OCI-M2 (cell line): Measurements from ENCODE around the gene IRGM.
A peak's percentile ranks its signal among the peaks of the same experiment; 100 is the strongest.
"Not testable (repeated sequence)": the region's sequence is repeated elsewhere in the genome, so short reads cannot be mapped to it uniquely, and the experiment has no call there.

Experiments
- DNase-seq: peaks from one replicate; lab custom pipeline; 2025; ENCODE audit not compliant: unreplicated experiment; lab: John Stamatoyannopoulos, UW

The IRGM gene

GRCh38 chr5:150846308-150846653 is at the start of gene IRGM:
Gene IRGM (plus strand): TSS chr5:150846521. CDS start chr5:150848124, 1,603 bp downstream.
- DNase-seq, result not testable (repeated sequence)

- no peak for DNase-seq
Observed at GRCh38 chr5:150797384-150797783, 48.9 kb upstream of the IRGM start.

GRCh38 chr5:150801117-150801927 is 45.0 kb upstream of the IRGM start:
- DNase-seq, result peak; percentile 57

- no peak for DNase-seq
Observed at GRCh38 chr5:150804388-150804787, 41.9 kb upstream of the IRGM start.

GRCh38 chr5:150809363-150809762 is 37.0 kb upstream of the IRGM start:
- DNase-seq, result no peak

GRCh38 chr5:150815010-150815409 is 31.3 kb upstream of the IRGM start:
- DNase-seq, result no peak

GRCh38 chr5:150816946-150817345 is 29.4 kb upstream of the IRGM start:
- no peak for DNase-seq

GRCh38 chr5:150829744-150830143 is 16.6 kb upstream of the IRGM start:
- DNase-seq, result no peak

GRCh38 chr5:150831821-150832220 is 14.5 kb upstream of the IRGM start:
- not testable (repeated sequence) for DNase-seq

- no peak for DNase-seq
Observed at GRCh38 chr5:150836064-150836463, 10.3 kb upstream of the IRGM start.

GRCh38 chr5:150836703-150837102 is 9.6 kb upstream of the IRGM start:
- no peak for DNase-seq

GRCh38 chr5:150845185-150845859 is 999 bp upstream of the IRGM start:
- not testable (repeated sequence) for DNase-seq

GRCh38 chr5:150846654-150847333 is 473 bp downstream of the IRGM start:
- DNase-seq, result peak; percentile 9

- no peak for DNase-seq
Observed at GRCh38 chr5:150847334-150847695, 994 bp downstream of the IRGM start.

GRCh38 chr5:150848271-150848670 is 1.9 kb downstream of the IRGM start:
- no peak for DNase-seq

GRCh38 chr5:150851039-150851438 is 4.7 kb downstream of the IRGM start:
- DNase-seq, result no peak

GRCh38 chr5:150853561-150853960 is 7.2 kb downstream of the IRGM start:
- no peak for DNase-seq

GRCh38 chr5:150856700-150857099 is 10.4 kb downstream of the IRGM start:
- not testable (repeated sequence) for DNase-seq

GRCh38 chr5:150860246-150860821 is 14.0 kb downstream of the IRGM start:
- no peak for DNase-seq

GRCh38 chr5:150862070-150862469 is 15.7 kb downstream of the IRGM start:
- no peak for DNase-seq

GRCh38 chr5:150879358-150879757 is 33.0 kb downstream of the IRGM start:
- no peak for DNase-seq
